ENCODE measurements around the gene TNKS1BP1. TPM values are rescaled to one million over a fixed set of nuclear protein-coding genes. Genes with fewer than 3 reads are reported as not detected.
A peak's percentile ranks its signal among the peaks of the same experiment; 100 is the strongest.

TNKS1BP1 gene
- polyA plus RNA-seq, 1 of the 3 experiments (the other 2 are of a cell fraction), result 43.3 TPM

GRCh38 chr11:57288771-57289579, 35.8 kb downstream of the TNKS1BP1 start:
- Histone ChIP-seq H3K4me1 (ENCODE audit: control insufficient read depth in 1 of 2, insufficient read depth in 2 of 2, low read depth in 1 of 2, low read length in 1 of 2) (peaks cover 4 to 7% of the 10 kb centered on the region in 2 experiments; a peak in 2 of 4 replicates), H2AFZ (ENCODE audit: low read depth) (peak overlapping the region; percentile 52; the same call in 1 of the 2 replicates), H3K27me3 (ENCODE audit: insufficient read depth) (no peaks in the 10 kb centered on the region), H3K9ac (peak overlapping the region; percentile 13; the same call in 1 of the 2 replicates), H3K4me3 (ENCODE audit: low read depth in 2 of 2, low read length in 1 of 2) (no peak overlapping the region), H3K9me2 (no peaks in the 10 kb centered on the region), H4K20me1 (ENCODE audit: insufficient read depth) (no peaks in the 10 kb centered on the region), H3K9me3 (no peaks in the 10 kb centered on the region), H3K79me2 (ENCODE audit: insufficient read depth) (no peaks in the 10 kb centered on the region), H3K27ac (ENCODE audit: low read depth in 2 of 2, low read length in 1 of 2) (peak overlapping the region in 1 of 2 experiments; percentile 55; a peak in 2 of 4 replicates), H3K36me3 (replicated peaks in 1 of 2; ENCODE audit: control insufficient read depth in 1 of 2, insufficient read depth in 2 of 2, low read length in 1 of 2) (no peaks in the 10 kb centered on the region), H3F3A (replicated peaks; ENCODE audit: insufficient read depth) (peaks cover 4% of the 10 kb centered on the region), H3K4me2 (0 out of 2 replicates have a peak overlapping the region, but pooled peaks have one; percentile 23)
- 43% methylated on average over 11 of the region's 11 CpGs for WGBS (ENCODE audit: low lambda C conversion rate)
- DNase-seq, result peak; percentile 20
- CTCF ChIA-PET, result interaction anchor here (0.9 to 2.2 kb wide), 3 partner anchors 12 to 445 kb away, joined by 3 to 13 read pairs (median 3); no protein-coding TSS in a partner anchor
- no peak for TF ChIP-seq FOXM1 (IDR thresholded peaks at IDR 0.05; ENCODE audit: low read depth)
- TF ChIP-seq, protein P1, sequence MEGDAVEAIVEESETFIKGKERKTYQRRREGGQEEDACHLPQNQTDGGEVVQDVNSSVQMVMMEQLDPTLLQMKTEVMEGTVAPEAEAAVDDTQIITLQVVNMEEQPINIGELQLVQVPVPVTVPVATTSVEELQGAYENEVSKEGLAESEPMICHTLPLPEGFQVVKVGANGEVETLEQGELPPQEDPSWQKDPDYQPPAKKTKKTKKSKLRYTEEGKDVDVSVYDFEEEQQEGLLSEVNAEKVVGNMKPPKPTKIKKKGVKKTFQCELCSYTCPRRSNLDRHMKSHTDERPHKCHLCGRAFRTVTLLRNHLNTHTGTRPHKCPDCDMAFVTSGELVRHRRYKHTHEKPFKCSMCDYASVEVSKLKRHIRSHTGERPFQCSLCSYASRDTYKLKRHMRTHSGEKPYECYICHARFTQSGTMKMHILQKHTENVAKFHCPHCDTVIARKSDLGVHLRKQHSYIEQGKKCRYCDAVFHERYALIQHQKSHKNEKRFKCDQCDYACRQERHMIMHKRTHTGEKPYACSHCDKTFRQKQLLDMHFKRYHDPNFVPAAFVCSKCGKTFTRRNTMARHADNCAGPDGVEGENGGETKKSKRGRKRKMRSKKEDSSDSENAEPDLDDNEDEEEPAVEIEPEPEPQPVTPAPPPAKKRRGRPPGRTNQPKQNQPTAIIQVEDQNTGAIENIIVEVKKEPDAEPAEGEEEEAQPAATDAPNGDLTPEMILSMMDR (IDR thresholded peaks at IDR 0.05), result no peak
- 0 out of 2 replicates have a peak, but pooled peaks have one; percentile 20 for TF ChIP-seq PBX3 (IDR thresholded peaks at IDR 0.05)
- TF ChIP-seq GATA2 (CRISPR knock-in tag; IDR thresholded peaks at IDR 0.05), result no peak
- no peak for TF ChIP-seq RFX5 (IDR thresholded peaks at IDR 0.05; ENCODE audit: low read length)
- POLR2A ChIA-PET, result no interaction called here

GRCh38 chr11:57287884-57288283, 36.9 kb downstream of the TNKS1BP1 start:
- Histone ChIP-seq H3K4me2 (no peak overlapping the region), H3K9me3 (no peaks in the 10 kb centered on the region), H3F3A (replicated peaks; ENCODE audit: insufficient read depth) (peaks cover 3% of the 10 kb centered on the region), H3K79me2 (ENCODE audit: insufficient read depth) (no peaks in the 10 kb centered on the region), H4K20me1 (ENCODE audit: insufficient read depth) (no peaks in the 10 kb centered on the region), H3K36me3 (replicated peaks in 1 of 2; ENCODE audit: control insufficient read depth in 1 of 2, insufficient read depth in 2 of 2, low read length in 1 of 2) (no peaks in the 10 kb centered on the region), H3K9ac (no peak overlapping the region), H3K27ac (ENCODE audit: low read depth in 2 of 2, low read length in 1 of 2) (no peak overlapping the region), H3K9me2 (no peaks in the 10 kb centered on the region), H3K27me3 (ENCODE audit: insufficient read depth) (no peaks in the 10 kb centered on the region), H2AFZ (ENCODE audit: low read depth) (no peak overlapping the region), H3K4me1 (ENCODE audit: control insufficient read depth in 1 of 2, insufficient read depth in 2 of 2, low read depth in 1 of 2, low read length in 1 of 2) (peaks cover 4 to 7% of the 10 kb centered on the region in 2 experiments; a peak in 2 of 4 replicates), H3K4me3 (ENCODE audit: low read depth in 2 of 2, low read length in 1 of 2) (no peak overlapping the region)
- ChIA-PET POLR2A (no interaction called here), CTCF (no interaction called here)
- WGBS (ENCODE audit: low lambda C conversion rate), result 93% methylated on average over 3 of the region's 3 CpGs
- DNase-seq, result no peak
- TF ChIP-seq CHD2 (IDR thresholded peaks at IDR 0.05; ENCODE audit: low read length, partially characterized antibody), result no peak
- TF ChIP-seq, protein P2, sequence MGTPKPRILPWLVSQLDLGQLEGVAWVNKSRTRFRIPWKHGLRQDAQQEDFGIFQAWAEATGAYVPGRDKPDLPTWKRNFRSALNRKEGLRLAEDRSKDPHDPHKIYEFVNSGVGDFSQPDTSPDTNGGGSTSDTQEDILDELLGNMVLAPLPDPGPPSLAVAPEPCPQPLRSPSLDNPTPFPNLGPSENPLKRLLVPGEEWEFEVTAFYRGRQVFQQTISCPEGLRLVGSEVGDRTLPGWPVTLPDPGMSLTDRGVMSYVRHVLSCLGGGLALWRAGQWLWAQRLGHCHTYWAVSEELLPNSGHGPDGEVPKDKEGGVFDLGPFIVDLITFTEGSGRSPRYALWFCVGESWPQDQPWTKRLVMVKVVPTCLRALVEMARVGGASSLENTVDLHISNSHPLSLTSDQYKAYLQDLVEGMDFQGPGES (IDR thresholded peaks at IDR 0.05; ENCODE audit: low read depth, low read length), result no peak
- no peak for TF ChIP-seq SIN3A (IDR thresholded peaks at IDR 0.05; ENCODE audit: borderline replicate concordance, low read depth, low read length)
- no peak for TF ChIP-seq MEF2A (IDR thresholded peaks at IDR 0.05; ENCODE audit: borderline replicate concordance, low read depth)
- TF ChIP-seq RCOR1 (IDR thresholded peaks at IDR 0.05; ENCODE audit: low read length), result no peak
- TF ChIP-seq USF1 (IDR thresholded peaks at IDR 0.05; ENCODE audit: borderline replicate concordance, low read depth), result no peak
- no peak for TF ChIP-seq TAF1 (IDR thresholded peaks at IDR 0.05; ENCODE audit: borderline replicate concordance, low read depth, low read length)
